ENCODE data around the gene ABCC1.

- no peak for TF ChIP-seq CTCF (IDR thresholded peaks at IDR 0.05; ENCODE audit: low read depth, low read length, poor library complexity, severe bottlenecking)
- no peak for TF ChIP-seq EZH2phosphoT487 (IDR thresholded peaks at IDR 0.05; ENCODE audit: borderline replicate concordance, low read length)
These were observed 205.0 kb downstream of the ABCC1 start for GRCh38 chr16:16154281-16154951.

Data from DOHH2 (cell line).